CD14-positive monocyte (primary cell): ENCODE data around the gene GABARAP. TPM values are rescaled to one million over a fixed set of nuclear protein-coding genes. Genes with fewer than 3 reads are reported as not detected.
A peak's percentile ranks its signal among the peaks of the same experiment; 100 is the strongest.

Experiments used
- DNase-seq, 3 donors: peaks; one replicate each; pipeline ENCODE4 v3.0.0-alpha.2; 2011 to 2022
- H2AFZ ChIP-seq: 2 replicates; pipeline ENCODE4 v1.6.0; 2012; ENCODE audit warnings: mild to moderate bottlenecking, low read depth, low read length, inconsistent platforms; ENCODE audit not compliant: insufficient read depth, poor library complexity, severe bottlenecking
- H3K27ac ChIP-seq, 2 donors: 1 replicate in 1 of 2; 2 replicates in 1 of 2; pipeline ENCODE4 v1.5.1; 2012 to 2013; ENCODE audit warnings: low read length in 2 of 2, control low read depth in 1 of 2, inconsistent platforms in 1 of 2, low read depth in 1 of 2, mild to moderate bottlenecking in 1 of 2
- H3K27me3 ChIP-seq, 2 donors: one replicate each; pipeline versions ENCODE4 v1.6.0 to v1.6.1; 2011 to 2013; ENCODE audit warnings: low read length in 2 of 2; ENCODE audit not compliant: control insufficient read depth in 2 of 2, insufficient read depth in 2 of 2
- H3K36me3 ChIP-seq, 2 donors: replicated peaks in 1 of 2; 1 replicate in 1 of 2; 2 replicates in 1 of 2; pipeline versions ENCODE4 v1.5.1 to v1.6.1; 2012 to 2013; ENCODE audit warnings: low read length in 2 of 2, control low read depth in 1 of 2, inconsistent platforms in 1 of 2, mild to moderate bottlenecking in 1 of 2; ENCODE audit not compliant: insufficient read depth in 2 of 2, control insufficient read depth in 1 of 2
- H3K4me1 ChIP-seq, 2 donors: 1 replicate in 1 of 2; 2 replicates in 1 of 2; pipeline versions ENCODE4 v1.5.1 to v1.6.1; 2012 to 2013; ENCODE audit warnings: low read length in 2 of 2, control low read depth in 1 of 2, inconsistent platforms in 1 of 2, mild to moderate bottlenecking in 1 of 2, moderate library complexity in 1 of 2; ENCODE audit not compliant: insufficient read depth in 2 of 2, control insufficient read depth in 1 of 2
- H3K4me2 ChIP-seq: replicated peaks from 2 replicates; pipeline ENCODE3; 2012; ENCODE audit warnings: low read length, moderate library complexity, mild to moderate bottlenecking; ENCODE audit not compliant: poor library complexity, severe bottlenecking; ENCODE audit errors: extremely low read depth
- H3K4me3 ChIP-seq, 3 experiments: fragments of 200-600 bp in 1 of 3; sonication (generic) in 1 of 3; replicated peaks in 1 of 3; 1 replicate in 2 of 3; 2 replicates in 1 of 3; pipeline ENCODE4 v1.5.1; 2011 to 2013; ENCODE audit warnings: low read length in 3 of 3, mild to moderate bottlenecking in 3 of 3, control low read depth in 2 of 3, low read depth in 2 of 3, inconsistent platforms in 1 of 3, moderate library complexity in 1 of 3
- H3K79me2 ChIP-seq: 2 replicates; pipeline ENCODE4 v1.6.0; 2012; ENCODE audit warnings: mild to moderate bottlenecking, control low read depth, inconsistent platforms, low read length, moderate library complexity; ENCODE audit not compliant: insufficient read depth
- H3K9ac ChIP-seq: 2 replicates; pipeline ENCODE4 v1.6.0; 2017; ENCODE audit warnings: low read length, mild to moderate bottlenecking; ENCODE audit not compliant: insufficient read depth, poor library complexity, severe bottlenecking
- H3K9me3 ChIP-seq, 2 donors: replicated peaks in 1 of 2; 1 replicate in 1 of 2; 2 replicates in 1 of 2; pipeline versions ENCODE4 v1.5.1 to v1.6.1; 2012 to 2013; ENCODE audit warnings: low read length in 2 of 2, control low read depth in 1 of 2; ENCODE audit not compliant: control insufficient read depth in 1 of 2, insufficient read depth in 1 of 2
- H4K20me1 ChIP-seq: 2 replicates; pipeline ENCODE4 v1.6.0; 2012; ENCODE audit warnings: mild to moderate bottlenecking, low read length, control low read depth, moderate library complexity; ENCODE audit not compliant: insufficient read depth
- H3K27ac Mint-ChIP-seq, 7 donors: one replicate each; pipeline ENCODE4 v1.8.0; 2020; ENCODE audit warnings: mild to moderate bottlenecking in 7 of 7, mixed read lengths in 7 of 7, moderate library complexity in 6 of 7, inconsistent platforms in 2 of 7
- H3K27me3 Mint-ChIP-seq, 3 donors: one replicate each; pipeline ENCODE4 v1.8.0; 2021 to 2022; ENCODE audit warnings: low read depth in 3 of 3, mild to moderate bottlenecking in 3 of 3, mixed read lengths in 3 of 3, moderate library complexity in 3 of 3, inconsistent platforms in 1 of 3
- H3K36me3 Mint-ChIP-seq, 2 donors: one replicate each; pipeline ENCODE4 v1.8.0; 2020; ENCODE audit warnings: mixed read lengths in 2 of 2, inconsistent platforms in 1 of 2, mild to moderate bottlenecking in 1 of 2
- H3K4me1 Mint-ChIP-seq: one replicate; pipeline ENCODE4 v1.8.0; 2020; ENCODE audit warnings: mild to moderate bottlenecking, mixed read lengths
- H3K4me3 Mint-ChIP-seq, 2 donors: one replicate each; pipeline ENCODE4 v1.8.0; 2020; ENCODE audit warnings: mild to moderate bottlenecking in 2 of 2, mixed read lengths in 2 of 2, moderate library complexity in 1 of 2
- H3K9me3 Mint-ChIP-seq, 7 donors: one replicate each; pipeline ENCODE4 v1.8.0; 2020 to 2022; ENCODE audit warnings: mixed read lengths in 7 of 7, mild to moderate bottlenecking in 6 of 7, moderate library complexity in 6 of 7, inconsistent platforms in 2 of 7
- CTCF ChIP-seq: fragments of 200-600 bp; IDR thresholded peaks from one replicate; pipeline ENCODE4 v1.8.0; 2022; ENCODE audit warnings: antibody characterized with exemption, mild to moderate bottlenecking
- WGBS: methylation state at CpG from one replicate; pipeline ENCODE4 v1.1.5; 2013; ENCODE audit warnings: missing lambda C conversion rate; ENCODE audit not compliant: insufficient coverage; 5-methylcytosine and 5-hydroxymethylcytosine counted together
- intact Hi-C, 2 donors: fragments of 100-400 bp; cut with micrococcal nuclease; formaldehyde crosslinking; loops; one replicate each; pipeline versions ENCODE4 v1.15.0 to v1.15.1; 2023
- polyA plus RNA-seq, 3 donors: library from polyadenylated mRNA; depleted of rRNA in 1 of 3; unstranded in 2 of 3; stranded (reverse) in 1 of 3; fragments of 300-500 nt in 2 of 3; fragments of >200 nt in 1 of 3; fragmentation: Illumina TruSeq in 2 of 3; gene quantifications; 1 replicate in 2 of 3; 2 replicates in 1 of 3; pipeline ENCODE4 v1.2.3, GENCODE V29; 2012 to 2021

Gene GABARAP
- polyA plus RNA-seq, 3 donors, result 1,029 to 2,937 (median 2,814) TPM

GRCh38 chr17:7256766-7257456 is 14.7 kb upstream of the GABARAP start:
- DNase-seq, result no peak
- no peak overlapping the region for H3K9ac ChIP-seq
- peaks cover 10 to 23% (median 22%) of the 10 kb centered on the region in 3 donors for H3K27me3 Mint-ChIP-seq
- peaks cover 14% of the 10 kb centered on the region for H3K79me2 ChIP-seq
- H4K20me1 ChIP-seq, result no peaks in the 10 kb centered on the region
- no peak overlapping the region for H3K4me2 ChIP-seq
- H3K4me1 Mint-ChIP-seq, result peaks cover 27% of the 10 kb centered on the region
- no peak for TF ChIP-seq CTCF
- no peak overlapping the region for H2AFZ ChIP-seq
- H3K4me1 ChIP-seq, result peaks cover 21 to 37% of the 10 kb centered on the region in 2 donors
- H3K27ac Mint-ChIP-seq, result peak overlapping the region in 1 of 7 donors; percentile 51
- peaks cover 9 to 15% of the 10 kb centered on the region in 2 donors for H3K27me3 ChIP-seq
- H3K4me3 ChIP-seq, result no peak overlapping the region
- peaks cover 44 to 63% of the 10 kb centered on the region in 2 donors for H3K36me3 Mint-ChIP-seq
- H3K9me3 ChIP-seq, result peaks cover 0 to 3% of the 10 kb centered on the region in 2 donors
- peaks cover 0 to 6% (median 3%) of the 10 kb centered on the region in 7 donors for H3K9me3 Mint-ChIP-seq
- peaks cover 26 to 53% of the 10 kb centered on the region in 2 donors for H3K36me3 ChIP-seq
- intact Hi-C loops, result loop anchor here in 1 of 2 donors (10.0 kb wide), 1 partner anchor 308 kb away; the partner anchor contains the start of gene SENP3
- no peak overlapping the region for H3K27ac ChIP-seq
- no peak overlapping the region for H3K4me3 Mint-ChIP-seq
- WGBS, result 97% methylated on average over 6 of the region's 8 CpGs

- H3K27me3 Mint-ChIP-seq, result peaks cover 0 to 1% (median under 1%) of the 10 kb centered on the region in 3 donors
- no peak for DNase-seq
- no peak for TF ChIP-seq CTCF
- H3K4me1 Mint-ChIP-seq, result peaks cover 33% of the 10 kb centered on the region
- Histone ChIP-seq H3K9ac (no peak overlapping the region), H3K4me2 (no peak overlapping the region), H2AFZ (no peak overlapping the region), H3K9me3 (no peaks in the 10 kb centered on the region), H3K79me2 (peaks cover 36% of the 10 kb centered on the region), H4K20me1 (no peaks in the 10 kb centered on the region), H3K27ac (no peak overlapping the region), H3K4me1 (peaks cover 27 to 38% of the 10 kb centered on the region in 2 donors), H3K36me3 (peaks cover 26 to 51% of the 10 kb centered on the region in 2 donors), H3K4me3 (no peak overlapping the region), H3K27me3 (no peaks in the 10 kb centered on the region)
- H3K27ac Mint-ChIP-seq, result peak overlapping the region in 1 of 7 donors; percentile 18
- 94% methylated on average over 3 of the region's 4 CpGs for WGBS
- no peaks in the 10 kb centered on the region for H3K9me3 Mint-ChIP-seq
- H3K4me3 Mint-ChIP-seq, result no peak overlapping the region
- intact Hi-C loops, result loop anchor here (5.0 to 10.0 kb wide), 4 partner anchors 37 to 310 kb away; partner anchors contain the start of genes ACADVL (in 1 of the 2), DLG4 (in 1 of the 2), EIF5A (in 1 of the 2) and SENP3 (in 1 of the 2)
- H3K36me3 Mint-ChIP-seq, result peaks cover 37 to 57% of the 10 kb centered on the region in 2 donors
Measured at GRCh38 chr17:7254511-7254910, 12.3 kb upstream of the GABARAP start.
